ENCODE measurements around the gene CFAP46.

- TF ChIP-seq, protein P1, sequence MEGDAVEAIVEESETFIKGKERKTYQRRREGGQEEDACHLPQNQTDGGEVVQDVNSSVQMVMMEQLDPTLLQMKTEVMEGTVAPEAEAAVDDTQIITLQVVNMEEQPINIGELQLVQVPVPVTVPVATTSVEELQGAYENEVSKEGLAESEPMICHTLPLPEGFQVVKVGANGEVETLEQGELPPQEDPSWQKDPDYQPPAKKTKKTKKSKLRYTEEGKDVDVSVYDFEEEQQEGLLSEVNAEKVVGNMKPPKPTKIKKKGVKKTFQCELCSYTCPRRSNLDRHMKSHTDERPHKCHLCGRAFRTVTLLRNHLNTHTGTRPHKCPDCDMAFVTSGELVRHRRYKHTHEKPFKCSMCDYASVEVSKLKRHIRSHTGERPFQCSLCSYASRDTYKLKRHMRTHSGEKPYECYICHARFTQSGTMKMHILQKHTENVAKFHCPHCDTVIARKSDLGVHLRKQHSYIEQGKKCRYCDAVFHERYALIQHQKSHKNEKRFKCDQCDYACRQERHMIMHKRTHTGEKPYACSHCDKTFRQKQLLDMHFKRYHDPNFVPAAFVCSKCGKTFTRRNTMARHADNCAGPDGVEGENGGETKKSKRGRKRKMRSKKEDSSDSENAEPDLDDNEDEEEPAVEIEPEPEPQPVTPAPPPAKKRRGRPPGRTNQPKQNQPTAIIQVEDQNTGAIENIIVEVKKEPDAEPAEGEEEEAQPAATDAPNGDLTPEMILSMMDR (IDR thresholded peaks at IDR 0.05), result no peak
- TF ChIP-seq REST (IDR thresholded peaks at IDR 0.05; ENCODE audit: insufficient read depth in 1 of 2, low read depth in 2 of 2, low read length in 1 of 2) (no peak), TCF7L2 (IDR thresholded peaks at IDR 0.05; ENCODE audit: low read depth, low read length) (no peak)
Observed at GRCh38 chr10:132841615-132841975, 100.8 kb downstream of the CFAP46 start.

Measured in Panc1 (cell line).